GM12878 (cell line): Measurements from ENCODE around the gene MYL12A. TPM values are rescaled to one million over a fixed set of nuclear protein-coding genes. Genes with fewer than 3 reads are reported as not detected.

Experiments
- BACH1 ChIP-seq: fragments of 450-650 bp; IDR thresholded peaks from 2 replicates; pipeline ENCODE4 v1.6.1; 2017; ENCODE audit warnings: mild to moderate bottlenecking, borderline replicate concordance
- CREM ChIP-seq: IDR thresholded peaks from 2 replicates; pipeline ENCODE4 v1.6.1; 2014; ENCODE audit warnings: antibody characterized with exemption, low read depth
- EZH2 ChIP-seq: IDR thresholded peaks from 2 replicates; pipeline ENCODE4 v1.6.1; 2012; ENCODE audit warnings: low read depth, mild to moderate bottlenecking, control low read depth, inconsistent platforms, low read length, borderline replicate concordance; ENCODE audit not compliant: control insufficient read depth
- GABPA ChIP-seq: IDR thresholded peaks from 2 replicates; pipeline ENCODE4 v1.6.1; 2014; ENCODE audit warnings: antibody characterized with exemption, low read depth, mild to moderate bottlenecking, inconsistent platforms
- JUNB ChIP-seq: IDR thresholded peaks from 2 replicates; pipeline ENCODE4 v1.6.1; 2016; ENCODE audit warnings: antibody characterized with exemption, mild to moderate bottlenecking
- MEF2B ChIP-seq: fragments of 450-650 bp; IDR thresholded peaks from 2 replicates; pipeline ENCODE4 v1.6.1; 2018; ENCODE audit warnings: mild to moderate bottlenecking, moderate library complexity; ENCODE audit not compliant: partially characterized antibody, poor library complexity, severe bottlenecking
- MYC ChIP-seq: IDR thresholded peaks from 2 replicates; pipeline ENCODE4 v1.6.1; 2011; ENCODE audit warnings: mild to moderate bottlenecking, low read length, moderate library complexity, inconsistent platforms; ENCODE audit not compliant: insufficient read depth, insufficient replicate concordance, insufficient read length, severe bottlenecking
- NFIC ChIP-seq: IDR thresholded peaks from 2 replicates; pipeline ENCODE4 v1.6.1; 2012; ENCODE audit warnings: low read depth, mild to moderate bottlenecking, inconsistent platforms, low read length, moderate library complexity
- RCOR1 ChIP-seq: conservative IDR thresholded peaks from 2 replicates; pipeline ENCODE4 v1.6.1; 2012; ENCODE audit warnings: low read depth, low read length, improper control_type of control experiment
- RELB ChIP-seq: fragments of 450-650 bp; IDR thresholded peaks from 2 replicates; pipeline ENCODE4 v1.6.1; 2017; ENCODE audit warnings: low read depth, mild to moderate bottlenecking, moderate library complexity
- REST ChIP-seq: IDR thresholded peaks from 2 replicates; pipeline ENCODE4 v1.6.1; 2012; ENCODE audit warnings: mild to moderate bottlenecking, low read depth, low read length
- SUZ12 ChIP-seq: fragments of 200-600 bp; sonication (generic); IDR thresholded peaks from one replicate; pipeline ENCODE4 v1.6.1; 2018; ENCODE audit warnings: antibody characterized with exemption, mild to moderate bottlenecking; ENCODE audit not compliant: unreplicated experiment
- ZNF207 ChIP-seq: fragments of 450-650 bp; IDR thresholded peaks from 2 replicates; pipeline ENCODE4 v1.6.1; 2014; ENCODE audit warnings: antibody characterized with exemption, mild to moderate bottlenecking, borderline replicate concordance
- polyA plus RNA-seq, 11 experiments: library from polyadenylated mRNA; depleted of rRNA in 4 of 11; unstranded in 6 of 11; stranded (reverse) in 5 of 11; fragments of >200 nt; fragmentation: Nextera tagmentation in 4 of 11; fragmentation: Illumina TruSeq in 1 of 11; extraction: Ambion mirVana in 4 of 11; extraction: Trizol in 1 of 11; gene quantifications; 1 replicate in 1 of 11; 2 replicates in 10 of 11; pipeline versions ENCODE4 v1.2.1 to v1.2.3, GENCODE V29; 2011 to 2016; ENCODE audit warnings: inconsistent platforms in 2 of 11, missing spikeins in 2 of 11, low read depth in 1 of 11
- total RNA-seq, 4 experiments: library from RNA; depleted of rRNA in 3 of 4; stranded (reverse); fragments of >200 nt in 3 of 4; fragmentation: Illumina TruSeq in 1 of 4; extraction: Trizol in 1 of 4; gene quantifications; 2 replicates each; pipeline versions ENCODE4 v1.2.1 to v1.2.3, GENCODE V29; 2013 to 2021
- TF ChIP-seq, protein P1 (sequence below): IDR thresholded peaks from 2 replicates; pipeline ENCODE4 v1.6.1; 2012; ENCODE audit warnings: improper control_type of control experiment, low read depth, low read length; ENCODE audit not compliant: insufficient replicate concordance
- TF ChIP-seq, protein P2 (sequence below): fragments of 450-650 bp; IDR thresholded peaks from 2 replicates; pipeline ENCODE4 v1.6.1; 2016; ENCODE audit warnings: mild to moderate bottlenecking

The MYL12A gene
- total and polyA plus RNA-seq, 10 of the 15 experiments (the other 5 are each of a cell fraction or from before 2014, with no cell fraction given): 488 to 1,663 (median 924) TPM

DNA sequence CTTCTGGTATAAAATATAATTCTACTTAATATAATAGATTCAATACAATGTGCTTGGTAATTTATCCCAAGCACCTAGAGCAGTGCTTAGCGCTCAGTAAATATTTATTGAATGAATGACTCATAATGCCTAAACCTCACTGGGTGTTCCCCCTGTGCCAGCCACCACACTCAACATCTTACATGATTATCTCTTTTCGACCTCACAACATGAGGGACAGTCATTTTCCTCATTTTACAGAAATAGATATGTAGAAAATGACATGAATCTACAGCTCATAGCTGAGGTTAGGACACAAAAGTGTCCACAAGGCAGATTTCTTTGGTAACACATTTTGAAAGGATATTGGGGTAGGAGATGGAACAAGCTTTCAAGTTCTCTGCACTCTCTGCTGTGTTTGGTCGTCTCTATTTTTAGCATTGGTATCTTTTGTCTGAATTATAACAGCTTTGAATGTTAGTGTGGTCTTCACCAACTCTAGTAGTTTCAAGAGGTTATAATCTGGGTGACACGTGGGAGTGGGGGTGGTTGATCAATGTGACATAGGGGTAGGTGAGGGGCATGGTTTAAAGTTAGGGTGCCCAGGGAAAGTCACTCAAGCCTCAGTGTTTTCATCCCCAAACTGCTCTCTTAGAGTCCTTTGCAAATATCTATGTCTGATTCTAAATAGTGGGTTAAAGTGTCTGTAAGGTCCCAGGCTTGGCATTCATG lies 37.6 kb upstream of the MYL12A start (continued):
- TF ChIP-seq RELB (peak; percentile 46; the same call in 1 of the 2 replicates), EZH2 (no peak), JUNB (peak; percentile 75), BACH1 (no peak), REST (no peak), CREM (peak; percentile 17; the same call in 1 of the 2 replicates), SUZ12 (no peak), MYC (no peak), GABPA (no peak), NFIC (0 out of 2 replicates have a peak, but pooled peaks have one; percentile 34), ZNF207 (no peak), MEF2B (peak; percentile 64), RCOR1 (no peak)
- TF ChIP-seq, protein P1, sequence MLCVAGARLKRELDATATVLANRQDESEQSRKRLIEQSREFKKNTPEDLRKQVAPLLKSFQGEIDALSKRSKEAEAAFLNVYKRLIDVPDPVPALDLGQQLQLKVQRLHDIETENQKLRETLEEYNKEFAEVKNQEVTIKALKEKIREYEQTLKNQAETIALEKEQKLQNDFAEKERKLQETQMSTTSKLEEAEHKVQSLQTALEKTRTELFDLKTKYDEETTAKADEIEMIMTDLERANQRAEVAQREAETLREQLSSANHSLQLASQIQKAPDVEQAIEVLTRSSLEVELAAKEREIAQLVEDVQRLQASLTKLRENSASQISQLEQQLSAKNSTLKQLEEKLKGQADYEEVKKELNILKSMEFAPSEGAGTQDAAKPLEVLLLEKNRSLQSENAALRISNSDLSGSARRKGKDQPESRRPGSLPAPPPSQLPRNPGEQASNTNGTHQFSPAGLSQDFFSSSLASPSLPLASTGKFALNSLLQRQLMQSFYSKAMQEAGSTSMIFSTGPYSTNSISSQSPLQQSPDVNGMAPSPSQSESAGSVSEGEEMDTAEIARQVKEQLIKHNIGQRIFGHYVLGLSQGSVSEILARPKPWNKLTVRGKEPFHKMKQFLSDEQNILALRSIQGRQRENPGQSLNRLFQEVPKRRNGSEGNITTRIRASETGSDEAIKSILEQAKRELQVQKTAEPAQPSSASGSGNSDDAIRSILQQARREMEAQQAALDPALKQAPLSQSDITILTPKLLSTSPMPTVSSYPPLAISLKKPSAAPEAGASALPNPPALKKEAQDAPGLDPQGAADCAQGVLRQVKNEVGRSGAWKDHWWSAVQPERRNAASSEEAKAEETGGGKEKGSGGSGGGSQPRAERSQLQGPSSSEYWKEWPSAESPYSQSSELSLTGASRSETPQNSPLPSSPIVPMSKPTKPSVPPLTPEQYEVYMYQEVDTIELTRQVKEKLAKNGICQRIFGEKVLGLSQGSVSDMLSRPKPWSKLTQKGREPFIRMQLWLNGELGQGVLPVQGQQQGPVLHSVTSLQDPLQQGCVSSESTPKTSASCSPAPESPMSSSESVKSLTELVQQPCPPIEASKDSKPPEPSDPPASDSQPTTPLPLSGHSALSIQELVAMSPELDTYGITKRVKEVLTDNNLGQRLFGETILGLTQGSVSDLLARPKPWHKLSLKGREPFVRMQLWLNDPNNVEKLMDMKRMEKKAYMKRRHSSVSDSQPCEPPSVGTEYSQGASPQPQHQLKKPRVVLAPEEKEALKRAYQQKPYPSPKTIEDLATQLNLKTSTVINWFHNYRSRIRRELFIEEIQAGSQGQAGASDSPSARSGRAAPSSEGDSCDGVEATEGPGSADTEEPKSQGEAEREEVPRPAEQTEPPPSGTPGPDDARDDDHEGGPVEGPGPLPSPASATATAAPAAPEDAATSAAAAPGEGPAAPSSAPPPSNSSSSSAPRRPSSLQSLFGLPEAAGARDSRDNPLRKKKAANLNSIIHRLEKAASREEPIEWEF: no peak
- TF ChIP-seq, protein P2, sequence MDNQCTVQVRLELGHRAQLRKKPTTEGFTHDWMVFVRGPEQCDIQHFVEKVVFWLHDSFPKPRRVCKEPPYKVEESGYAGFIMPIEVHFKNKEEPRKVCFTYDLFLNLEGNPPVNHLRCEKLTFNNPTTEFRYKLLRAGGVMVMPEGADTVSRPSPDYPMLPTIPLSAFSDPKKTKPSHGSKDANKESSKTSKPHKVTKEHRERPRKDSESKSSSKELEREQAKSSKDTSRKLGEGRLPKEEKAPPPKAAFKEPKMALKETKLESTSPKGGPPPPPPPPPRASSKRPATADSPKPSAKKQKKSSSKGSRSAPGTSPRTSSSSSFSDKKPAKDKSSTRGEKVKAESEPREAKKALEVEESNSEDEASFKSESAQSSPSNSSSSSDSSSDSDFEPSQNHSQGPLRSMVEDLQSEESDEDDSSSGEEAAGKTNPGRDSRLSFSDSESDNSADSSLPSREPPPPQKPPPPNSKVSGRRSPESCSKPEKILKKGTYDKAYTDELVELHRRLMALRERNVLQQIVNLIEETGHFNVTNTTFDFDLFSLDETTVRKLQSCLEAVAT: no peak
